ENCODE measurements around the gene POMC. TPM values are rescaled to one million over a fixed set of nuclear protein-coding genes. Genes with fewer than 3 reads are reported as not detected.
A peak's percentile ranks its signal among the peaks of the same experiment; 100 is the strongest.

POMC gene
- total RNA-seq, 3 donors from 2014 or later (not counting 1 experiment from before 2014, with no cell fraction given): 4.9 to 6.6 (median 6.0) TPM

- TF ChIP-seq CTCF (IDR thresholded peaks at IDR 0.05): no peak
- intact Hi-C loops (cut with micrococcal nuclease): no loop called here
- H3K36me3 ChIP-seq (ENCODE audit: control insufficient read depth, insufficient read depth, low read length): no peaks in the 10 kb centered on the region
- Mint-ChIP-seq H3K4me1 (peaks cover 0 to 11% of the 10 kb centered on the region in 2 donors), H3K9me3 (no peaks in the 10 kb centered on the region), H3K36me3 (no peaks in the 10 kb centered on the region), H3K4me3 (no peak overlapping the region), H3K27ac (no peak overlapping the region), H3K27me3 (ENCODE audit: low read depth in 2 of 2) (peaks cover 52 to 67% of the 10 kb centered on the region in 2 donors)
- H3K9me3 ChIP-seq (ENCODE audit: control insufficient read depth, insufficient read depth, low read length): no peaks in the 10 kb centered on the region
- no peak for ATAC-seq
- H3K27me3 ChIP-seq (ENCODE audit: control insufficient read depth, insufficient read depth, low read length): peaks cover 34% of the 10 kb centered on the region
- peaks cover 18% of the 10 kb centered on the region for H3K4me1 ChIP-seq (ENCODE audit: control insufficient read depth, insufficient read depth, low read length)
- 57% methylated on average over 7 of the region's 7 CpGs for WGBS (ENCODE audit: insufficient coverage)
- no peak overlapping the region for H3K27ac ChIP-seq (ENCODE audit: low read length)
- DNase-seq: no peak
- H3K4me3 ChIP-seq (ENCODE audit: low read length): no peak overlapping the region
These were observed 2.5 kb upstream of the POMC start for GRCh38 chr2:25170888-25171287.

GRCh38 chr2:25169073-25169470, 692 bp upstream of the POMC start:
- H3K4me3 Mint-ChIP-seq: peak overlapping the region; percentile 56
- intact Hi-C loops (cut with micrococcal nuclease): no loop called here
- H3K9me3 Mint-ChIP-seq: no peaks in the 10 kb centered on the region
- DNase-seq (no peak), ATAC-seq (no peak)
- no peak for TF ChIP-seq CTCF (IDR thresholded peaks at IDR 0.05)
- H3K27me3 Mint-ChIP-seq (ENCODE audit: low read depth in 2 of 2): peaks cover 64 to 66% of the 10 kb centered on the region in 2 donors
- Histone ChIP-seq H3K27ac (ENCODE audit: low read length) (no peak overlapping the region), H3K9me3 (ENCODE audit: control insufficient read depth, insufficient read depth, low read length) (no peaks in the 10 kb centered on the region), H3K27me3 (ENCODE audit: control insufficient read depth, insufficient read depth, low read length) (peaks cover 31% of the 10 kb centered on the region), H3K36me3 (ENCODE audit: control insufficient read depth, insufficient read depth, low read length) (no peaks in the 10 kb centered on the region), H3K4me1 (ENCODE audit: control insufficient read depth, insufficient read depth, low read length) (peaks cover 19% of the 10 kb centered on the region), H3K4me3 (ENCODE audit: low read length) (no peak overlapping the region)
- H3K36me3 Mint-ChIP-seq: no peaks in the 10 kb centered on the region
- H3K4me1 Mint-ChIP-seq: peaks cover 0 to 12% of the 10 kb centered on the region in 2 donors
- 59% methylated on average over 2 of the region's 2 CpGs for WGBS (ENCODE audit: insufficient coverage)
- H3K27ac Mint-ChIP-seq: no peak overlapping the region

- H3K4me1 Mint-ChIP-seq: peaks cover 0 to 12% of the 10 kb centered on the region in 2 donors
- H3K27ac Mint-ChIP-seq: no peak overlapping the region
- peak in 1 of 2 donors; percentile 63 for DNase-seq
- H3K9me3 Mint-ChIP-seq: no peaks in the 10 kb centered on the region
- 10% methylated on average over 7 of the region's 10 CpGs for WGBS (ENCODE audit: insufficient coverage)
- TF ChIP-seq CTCF (IDR thresholded peaks at IDR 0.05): no peak
- Histone ChIP-seq H3K27ac (ENCODE audit: low read length) (no peak overlapping the region), H3K27me3 (ENCODE audit: control insufficient read depth, insufficient read depth, low read length) (peaks cover 30% of the 10 kb centered on the region), H3K4me1 (ENCODE audit: control insufficient read depth, insufficient read depth, low read length) (peaks cover 26% of the 10 kb centered on the region), H3K36me3 (ENCODE audit: control insufficient read depth, insufficient read depth, low read length) (no peaks in the 10 kb centered on the region), H3K9me3 (ENCODE audit: control insufficient read depth, insufficient read depth, low read length) (no peaks in the 10 kb centered on the region), H3K4me3 (ENCODE audit: low read length) (no peak overlapping the region)
- H3K4me3 Mint-ChIP-seq: no peak overlapping the region
- peaks cover 50 to 54% of the 10 kb centered on the region in 2 donors for H3K27me3 Mint-ChIP-seq (ENCODE audit: low read depth in 2 of 2)
- no peaks in the 10 kb centered on the region for H3K36me3 Mint-ChIP-seq
- no peak for ATAC-seq
- intact Hi-C loops (cut with micrococcal nuclease): no loop called here
These were observed 2.1 kb downstream of the POMC start for GRCh38 chr2:25165992-25166875.
